ENCODE measurements around the gene AMBRA1. TPM values are rescaled to one million over a fixed set of nuclear protein-coding genes. Genes with fewer than 3 reads are reported as not detected.

AMBRA1 gene
- total and polyA plus RNA-seq, 2 donors (not counting 3 experiments of a cell fraction or from before 2014, with no cell fraction given): 18.4 to 32.4 TPM

DNA sequence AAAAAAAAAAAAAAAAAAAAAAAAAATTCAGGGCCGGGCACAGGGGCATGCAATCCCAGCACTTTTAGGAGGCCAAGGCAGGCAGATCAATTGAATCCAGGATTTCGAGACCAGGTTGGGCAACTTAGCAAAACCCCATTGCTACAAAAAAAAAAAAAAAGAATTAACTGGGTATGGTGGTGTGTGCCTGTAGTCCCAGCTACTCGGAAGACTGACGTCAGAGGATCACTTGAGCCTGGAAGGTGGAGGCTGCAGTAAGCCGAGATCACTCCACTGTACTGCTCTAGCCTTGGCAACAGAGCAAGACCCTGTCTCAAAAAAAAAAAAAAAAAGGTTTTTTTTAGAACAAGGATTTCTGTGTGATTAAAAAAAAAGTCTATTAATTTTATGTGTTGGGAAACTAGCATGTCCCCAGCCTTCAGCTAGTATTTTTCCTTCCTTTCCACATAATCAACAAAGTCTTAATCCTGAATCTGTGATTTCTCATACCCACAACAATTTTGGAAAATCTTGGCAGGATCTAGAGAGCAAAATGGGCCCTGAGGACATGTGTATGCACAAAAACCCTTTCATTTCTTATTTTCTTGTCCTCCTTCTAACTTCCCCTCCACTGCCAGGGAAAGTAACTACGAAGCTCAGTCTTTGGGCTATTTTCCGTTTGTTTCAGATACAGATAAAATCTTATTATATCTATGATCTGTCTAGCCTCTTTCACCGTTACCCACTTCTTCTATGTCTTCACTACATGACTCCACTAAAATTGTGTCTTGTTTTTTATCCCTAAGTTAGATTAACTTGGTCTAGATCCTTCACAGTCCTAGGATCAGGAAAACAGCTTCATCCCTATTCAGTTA, 5.7 kb upstream of the AMBRA1 start:
- H3K4me2 ChIP-seq (ENCODE audit: insufficient read depth, low read length): no peak overlapping the region
- POLR2A ChIA-PET: interaction anchor here (0.6 kb wide), 1 partner anchor 25 kb away, joined by 3 read pairs; no protein-coding TSS in a partner anchor
- DNase-seq (ENCODE audit: low read depth, low spot score): no peak
- CTCF ChIA-PET: interaction anchor here (0.6 to 1.6 kb wide), 2 partner anchors 15 to 109 kb away, joined by 3 to 8 read pairs; no protein-coding TSS in a partner anchor
- no peak overlapping the region for H3K4me3 ChIP-seq (replicated peaks in 1 of 3; ENCODE audit: insufficient read depth in 1 of 3, low read depth in 1 of 3, low read length in 3 of 3)
- H4K20me1 ChIP-seq (replicated peaks; ENCODE audit: control insufficient read depth, extremely low read depth, insufficient read depth, low read length): no peaks in the 10 kb centered on the region
- H3K79me2 ChIP-seq (ENCODE audit: control insufficient read depth, insufficient read depth, low read length): no peaks in the 10 kb centered on the region
- no peaks in the 10 kb centered on the region for H3K36me3 ChIP-seq (ENCODE audit: control insufficient read depth in 2 of 2, extremely low read depth in 1 of 2, insufficient read depth in 2 of 2, low read length in 2 of 2)
- no peaks in the 10 kb centered on the region for H3K9me3 ChIP-seq (replicated peaks; ENCODE audit: control insufficient read depth, insufficient read depth, low read length)
- no peak overlapping the region for H3K27ac ChIP-seq (ENCODE audit: insufficient read depth, low read depth, low read length)
- BruUV-seq (replicated peaks): no TSS peak
- no peak overlapping the region for H2AFZ ChIP-seq (ENCODE audit: low read depth, low read length)
- no peak overlapping the region for H3K9ac ChIP-seq (replicated peaks; ENCODE audit: extremely low read depth, insufficient read depth, low read length)
- intact Hi-C loops (cut with micrococcal nuclease): no loop called here
- H3K27me3 ChIP-seq (ENCODE audit: control insufficient read depth in 2 of 2, insufficient read depth in 2 of 2, low read length in 2 of 2): no peaks in the 10 kb centered on the region
- no peaks in the 10 kb centered on the region for H3K9me1 ChIP-seq (replicated peaks; ENCODE audit: control insufficient read depth, extremely low read depth, insufficient read depth, low read length)
- no peak for FAIRE-seq
- dilution Hi-C loops (cut with MboI; ENCODE audit: extremely low pct_ligation_motif_present, low sequenced_read_pairs): no loop called here
- H3K4me1 ChIP-seq (ENCODE audit: control insufficient read depth, extremely low read depth, insufficient read depth, low read length): peaks cover 13% of the 10 kb centered on the region
- no peak for TF ChIP-seq POLR2A (IDR thresholded peaks at IDR 0.05; ENCODE audit: low read depth, low read length)
- TF ChIP-seq JUN (IDR thresholded peaks at IDR 0.05; ENCODE audit: borderline replicate concordance, insufficient read depth, insufficient read length, low read depth): no peak
- TF ChIP-seq GATA2 (IDR thresholded peaks at IDR 0.05; ENCODE audit: insufficient read depth, insufficient read length, low read depth, low read length): no peak

DNA sequence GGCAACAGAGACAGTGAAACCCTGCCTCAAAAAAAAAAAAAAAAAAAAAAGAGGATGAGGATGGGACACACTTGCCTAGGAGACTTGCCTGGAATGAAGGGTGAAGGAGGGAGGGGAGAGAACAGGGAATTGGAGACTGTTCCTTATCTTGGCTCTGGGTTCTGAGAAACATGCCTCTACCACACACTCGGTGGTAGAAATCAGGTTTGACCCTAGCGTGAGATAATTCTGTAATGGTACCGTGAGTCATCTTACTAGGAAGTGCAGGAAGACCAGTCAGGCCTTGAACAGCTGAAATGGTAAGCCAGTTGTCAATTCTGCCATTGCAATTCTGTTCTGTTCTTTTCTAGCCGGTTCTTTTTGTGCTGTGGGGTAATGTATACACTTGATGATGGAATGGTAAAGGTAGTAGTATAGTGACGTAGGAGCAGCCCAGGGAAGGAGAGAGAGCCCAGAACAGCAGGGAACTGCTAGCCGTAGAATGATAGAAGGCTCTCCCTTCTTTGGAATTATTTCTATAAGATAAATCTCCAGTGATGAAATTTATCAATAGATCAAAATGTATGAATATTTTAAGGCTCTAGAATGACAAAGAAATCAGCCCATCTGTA, 3.9 kb upstream of the AMBRA1 start:
- peak; percentile 97 for FAIRE-seq
- Histone ChIP-seq H4K20me1 (replicated peaks; ENCODE audit: control insufficient read depth, extremely low read depth, insufficient read depth, low read length) (no peaks in the 10 kb centered on the region), H3K79me2 (ENCODE audit: control insufficient read depth, insufficient read depth, low read length) (peaks cover 10% of the 10 kb centered on the region), H3K36me3 (ENCODE audit: control insufficient read depth in 2 of 2, extremely low read depth in 1 of 2, insufficient read depth in 2 of 2, low read length in 2 of 2) (no peaks in the 10 kb centered on the region), H3K4me2 (ENCODE audit: insufficient read depth, low read length) (peak overlapping the region; percentile 49), H3K27me3 (ENCODE audit: control insufficient read depth in 2 of 2, insufficient read depth in 2 of 2, low read length in 2 of 2) (no peaks in the 10 kb centered on the region), H3K27ac (ENCODE audit: insufficient read depth, low read depth, low read length) (peak overlapping the region; percentile 37), H3K9ac (replicated peaks; ENCODE audit: extremely low read depth, insufficient read depth, low read length) (no peak overlapping the region), H2AFZ (ENCODE audit: low read depth, low read length) (peak overlapping the region; percentile 65), H3K9me1 (replicated peaks; ENCODE audit: control insufficient read depth, extremely low read depth, insufficient read depth, low read length) (no peaks in the 10 kb centered on the region), H3K9me3 (replicated peaks; ENCODE audit: control insufficient read depth, insufficient read depth, low read length) (no peaks in the 10 kb centered on the region), H3K4me3 (replicated peaks in 1 of 3; ENCODE audit: insufficient read depth in 1 of 3, low read depth in 1 of 3, low read length in 3 of 3) (no peak overlapping the region), H3K4me1 (ENCODE audit: control insufficient read depth, extremely low read depth, insufficient read depth, low read length) (peaks cover 24% of the 10 kb centered on the region)
- intact Hi-C loops (cut with micrococcal nuclease): no loop called here
- dilution Hi-C loops (cut with MboI; ENCODE audit: extremely low pct_ligation_motif_present, low sequenced_read_pairs): no loop called here
- POLR2A ChIA-PET: no interaction called here
- TF ChIP-seq JUN (IDR thresholded peaks at IDR 0.05; ENCODE audit: borderline replicate concordance, insufficient read depth, insufficient read length, low read depth) (peak; percentile 72), MYC (IDR thresholded peaks at IDR 0.05; ENCODE audit: low read depth, low read length) (no peak), FOS (IDR thresholded peaks at IDR 0.05; ENCODE audit: borderline replicate concordance, insufficient read depth, low read length) (peak; percentile 72)
- DNase-seq (ENCODE audit: low read depth, low spot score): peak; percentile 50
- no TSS peak for BruUV-seq (replicated peaks)
- CTCF ChIA-PET: no interaction called here
